ENCODE measurements around the gene STRADA. TPM values are rescaled to one million over a fixed set of nuclear protein-coding genes. Genes with fewer than 3 reads are reported as not detected.

Gene STRADA
- total and polyA plus RNA-seq, 9 of the 15 experiments (the other 6 are each of a cell fraction or from before 2014, with no cell fraction given): 6.6 to 33.0 (median 20.5) TPM

DNA sequence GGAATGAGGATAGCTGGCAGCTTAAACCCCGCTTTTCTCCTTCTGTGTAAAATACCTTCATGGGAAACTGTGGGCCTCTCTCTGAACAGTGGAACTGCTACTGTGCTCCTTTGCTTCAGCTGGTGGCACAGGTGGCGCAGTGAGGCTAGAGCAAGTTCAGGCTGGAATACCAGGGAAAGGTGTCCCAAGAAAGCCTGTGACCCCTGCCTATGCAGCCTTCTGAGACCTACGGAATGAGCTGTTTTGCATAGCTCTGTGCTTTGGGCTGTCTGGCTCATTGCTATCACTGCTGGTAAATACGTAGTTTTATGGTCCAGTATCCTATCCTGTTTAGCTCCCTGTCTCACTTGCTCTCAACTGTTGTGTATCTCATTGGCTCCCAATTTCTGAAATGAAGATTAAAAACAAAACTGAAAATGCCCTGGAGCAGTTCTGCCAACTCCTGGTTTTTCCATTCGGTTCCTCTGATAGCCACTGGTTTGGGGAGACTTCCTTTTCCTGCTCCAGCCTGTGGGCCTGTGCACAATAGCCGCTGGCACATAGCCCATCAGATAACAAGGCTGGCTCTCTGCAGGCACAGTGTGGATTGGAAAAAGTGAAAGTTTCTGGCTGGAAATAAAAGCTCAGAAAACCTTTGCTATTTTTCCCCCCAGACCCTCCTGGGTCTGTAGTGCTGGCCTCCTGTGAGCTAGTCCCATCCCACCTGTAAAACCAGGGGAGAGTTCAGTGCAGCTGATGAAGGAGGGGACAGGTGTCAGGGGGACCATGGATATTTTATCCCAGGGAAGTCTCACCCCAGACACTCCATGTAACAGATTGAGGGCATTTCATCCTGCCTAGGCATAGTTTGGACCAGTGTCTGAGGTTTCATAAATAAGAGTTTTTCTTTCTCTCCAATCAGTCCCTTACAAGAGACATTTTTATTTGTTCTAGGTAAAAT lies 65.7 kb downstream of the STRADA start (continued):
- peak; percentile 45; the same call in 1 of the 2 replicates for TF ChIP-seq LCOR (CRISPR knock-in tag; IDR thresholded peaks at IDR 0.05)
- peak in 1 of 2 experiments; percentile 56; a peak in 1 of 4 replicates for TF ChIP-seq RCOR1 (IDR thresholded peaks at IDR 0.05; ENCODE audit: borderline replicate concordance in 1 of 2, low read depth in 2 of 2, low read length in 2 of 2)
- TF ChIP-seq LEF1 (IDR thresholded peaks at IDR 0.05): peak; percentile 48; the same call in 1 of the 2 replicates
- TF ChIP-seq, protein P1, sequence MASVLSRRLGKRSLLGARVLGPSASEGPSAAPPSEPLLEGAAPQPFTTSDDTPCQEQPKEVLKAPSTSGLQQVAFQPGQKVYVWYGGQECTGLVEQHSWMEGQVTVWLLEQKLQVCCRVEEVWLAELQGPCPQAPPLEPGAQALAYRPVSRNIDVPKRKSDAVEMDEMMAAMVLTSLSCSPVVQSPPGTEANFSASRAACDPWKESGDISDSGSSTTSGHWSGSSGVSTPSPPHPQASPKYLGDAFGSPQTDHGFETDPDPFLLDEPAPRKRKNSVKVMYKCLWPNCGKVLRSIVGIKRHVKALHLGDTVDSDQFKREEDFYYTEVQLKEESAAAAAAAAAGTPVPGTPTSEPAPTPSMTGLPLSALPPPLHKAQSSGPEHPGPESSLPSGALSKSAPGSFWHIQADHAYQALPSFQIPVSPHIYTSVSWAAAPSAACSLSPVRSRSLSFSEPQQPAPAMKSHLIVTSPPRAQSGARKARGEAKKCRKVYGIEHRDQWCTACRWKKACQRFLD (CRISPR knock-in tag; IDR thresholded peaks at IDR 0.05): peak; percentile 63
- TF ChIP-seq PHF20 (IDR thresholded peaks at IDR 0.05; ENCODE audit: partially characterized antibody): peak; percentile 19
- TF ChIP-seq, protein P2, sequence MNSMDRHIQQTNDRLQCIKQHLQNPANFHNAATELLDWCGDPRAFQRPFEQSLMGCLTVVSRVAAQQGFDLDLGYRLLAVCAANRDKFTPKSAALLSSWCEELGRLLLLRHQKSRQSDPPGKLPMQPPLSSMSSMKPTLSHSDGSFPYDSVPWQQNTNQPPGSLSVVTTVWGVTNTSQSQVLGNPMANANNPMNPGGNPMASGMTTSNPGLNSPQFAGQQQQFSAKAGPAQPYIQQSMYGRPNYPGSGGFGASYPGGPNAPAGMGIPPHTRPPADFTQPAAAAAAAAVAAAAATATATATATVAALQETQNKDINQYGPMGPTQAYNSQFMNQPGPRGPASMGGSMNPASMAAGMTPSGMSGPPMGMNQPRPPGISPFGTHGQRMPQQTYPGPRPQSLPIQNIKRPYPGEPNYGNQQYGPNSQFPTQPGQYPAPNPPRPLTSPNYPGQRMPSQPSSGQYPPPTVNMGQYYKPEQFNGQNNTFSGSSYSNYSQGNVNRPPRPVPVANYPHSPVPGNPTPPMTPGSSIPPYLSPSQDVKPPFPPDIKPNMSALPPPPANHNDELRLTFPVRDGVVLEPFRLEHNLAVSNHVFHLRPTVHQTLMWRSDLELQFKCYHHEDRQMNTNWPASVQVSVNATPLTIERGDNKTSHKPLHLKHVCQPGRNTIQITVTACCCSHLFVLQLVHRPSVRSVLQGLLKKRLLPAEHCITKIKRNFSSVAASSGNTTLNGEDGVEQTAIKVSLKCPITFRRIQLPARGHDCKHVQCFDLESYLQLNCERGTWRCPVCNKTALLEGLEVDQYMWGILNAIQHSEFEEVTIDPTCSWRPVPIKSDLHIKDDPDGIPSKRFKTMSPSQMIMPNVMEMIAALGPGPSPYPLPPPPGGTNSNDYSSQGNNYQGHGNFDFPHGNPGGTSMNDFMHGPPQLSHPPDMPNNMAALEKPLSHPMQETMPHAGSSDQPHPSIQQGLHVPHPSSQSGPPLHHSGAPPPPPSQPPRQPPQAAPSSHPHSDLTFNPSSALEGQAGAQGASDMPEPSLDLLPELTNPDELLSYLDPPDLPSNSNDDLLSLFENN (IDR thresholded peaks at IDR 0.05; ENCODE audit: low read depth in 2 of 2, low read length in 2 of 2): 0 out of 4 replicates have a peak, but pooled peaks of 1 of the 2 experiments have one; percentile 13
- TF ChIP-seq, protein P3, sequence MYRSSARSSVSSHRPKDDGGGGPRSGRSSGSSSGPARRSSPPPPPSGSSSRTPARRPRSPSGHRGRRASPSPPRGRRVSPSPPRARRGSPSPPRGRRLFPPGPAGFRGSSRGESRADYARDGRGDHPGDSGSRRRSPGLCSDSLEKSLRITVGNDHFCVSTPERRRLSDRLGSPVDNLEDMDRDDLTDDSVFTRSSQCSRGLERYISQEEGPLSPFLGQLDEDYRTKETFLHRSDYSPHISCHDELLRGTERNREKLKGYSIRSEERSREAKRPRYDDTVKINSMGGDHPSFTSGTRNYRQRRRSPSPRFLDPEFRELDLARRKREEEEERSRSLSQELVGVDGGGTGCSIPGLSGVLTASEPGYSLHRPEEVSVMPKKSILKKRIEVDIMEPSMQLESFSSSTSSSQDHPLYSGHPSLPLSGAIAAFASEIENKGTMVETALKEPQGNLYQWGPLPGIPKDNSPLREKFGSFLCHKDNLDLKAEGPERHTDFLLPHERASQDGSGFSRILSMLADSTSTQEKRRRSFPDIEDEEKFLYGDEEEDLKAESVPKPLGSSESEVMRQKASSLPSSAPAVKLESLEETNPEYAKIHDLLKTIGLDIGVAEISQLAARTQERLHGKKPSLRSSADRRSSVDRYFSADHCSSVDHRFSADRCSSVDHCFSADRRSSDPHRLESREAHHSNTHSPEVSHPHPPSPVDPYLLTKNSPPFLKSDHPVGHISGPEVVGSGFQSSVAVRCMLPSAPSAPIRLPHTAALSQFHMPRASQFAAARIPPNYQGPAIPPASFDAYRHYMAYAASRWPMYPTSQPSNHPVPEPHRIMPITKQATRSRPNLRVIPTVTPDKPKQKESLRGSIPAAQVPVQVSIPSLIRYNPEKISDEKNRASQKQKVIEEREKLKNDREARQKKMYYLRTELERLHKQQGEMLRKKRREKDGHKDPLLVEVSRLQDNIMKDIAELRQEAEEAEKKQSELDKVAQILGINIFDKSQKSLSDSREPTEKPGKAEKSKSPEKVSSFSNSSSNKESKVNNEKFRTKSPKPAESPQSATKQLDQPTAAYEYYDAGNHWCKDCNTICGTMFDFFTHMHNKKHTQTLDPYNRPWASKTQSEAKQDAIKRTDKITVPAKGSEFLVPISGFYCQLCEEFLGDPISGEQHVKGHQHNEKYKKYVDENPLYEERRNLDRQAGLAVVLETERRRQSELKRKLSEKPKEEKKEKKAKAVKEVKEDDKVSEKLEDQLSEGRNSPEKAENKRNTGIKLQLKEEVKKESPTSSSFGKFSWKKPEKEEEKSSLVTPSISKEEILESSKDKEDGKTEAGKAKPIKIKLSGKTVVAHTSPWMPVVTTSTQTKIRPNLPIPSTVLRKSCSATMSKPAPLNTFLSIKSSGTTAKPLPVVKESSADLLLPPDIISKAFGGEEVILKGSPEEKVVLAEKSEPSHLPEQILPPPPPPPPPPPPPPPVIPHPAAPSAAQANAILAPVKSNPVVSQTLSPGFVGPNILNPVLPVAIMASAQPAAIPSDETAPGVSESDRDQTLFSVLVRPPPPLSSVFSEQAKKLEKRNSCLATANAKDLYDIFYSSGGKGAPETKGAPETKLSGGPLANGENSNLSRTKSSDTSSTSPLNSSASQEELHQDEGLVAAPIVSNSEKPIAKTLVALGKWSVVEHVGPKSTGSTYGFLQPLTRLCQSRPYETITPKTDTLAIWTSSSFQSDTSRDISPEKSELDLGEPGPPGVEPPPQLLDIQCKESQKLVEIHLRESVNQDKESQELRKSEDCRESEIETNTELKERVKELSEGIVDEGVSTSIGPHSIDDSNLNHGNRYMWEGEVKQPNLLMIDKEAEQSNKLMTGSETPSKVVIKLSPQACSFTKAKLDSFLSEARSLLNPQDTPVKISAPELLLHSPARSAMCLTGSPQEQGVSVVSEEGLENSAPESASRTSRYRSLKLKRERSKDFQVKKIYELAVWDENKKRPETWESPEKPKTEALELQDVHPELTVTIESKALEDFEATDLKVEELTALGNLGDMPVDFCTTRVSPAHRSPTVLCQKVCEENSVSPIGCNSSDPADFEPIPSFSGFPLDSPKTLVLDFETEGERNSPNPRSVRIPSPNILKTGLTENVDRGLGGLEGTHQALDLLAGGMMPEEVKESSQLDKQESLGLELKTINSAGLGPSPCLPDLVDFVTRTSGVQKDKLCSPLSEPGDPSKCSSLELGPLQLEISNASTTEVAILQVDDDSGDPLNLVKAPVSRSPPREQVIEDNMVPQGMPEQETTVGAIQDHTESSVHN (IDR thresholded peaks at IDR 0.05; ENCODE audit: borderline replicate concordance in 1 of 2, low read depth in 1 of 2): no peak
- no peak for TF ChIP-seq HLTF (IDR thresholded peaks at IDR 0.05)
- peak; percentile 81 for TF ChIP-seq DPF2 (IDR thresholded peaks at IDR 0.05)
- peak; percentile 47; the same call in 1 of the 2 replicates for TF ChIP-seq JUND (IDR thresholded peaks at IDR 0.05; ENCODE audit: borderline replicate concordance, low read depth, low read length)
- TF ChIP-seq JUND (tag; IDR thresholded peaks at IDR 0.05; ENCODE audit: borderline replicate concordance, low read depth, low read length): peak; percentile 52; the same call in 1 of the 3 replicates

Measured in K562 (cell line).